NCI-H82 (cell line): ENCODE measurements around the gene CELF2.
A peak's percentile ranks its signal among the peaks of the same experiment; 100 is the strongest.
"Not testable (repeated sequence)": the region's sequence is repeated elsewhere in the genome, so short reads cannot be mapped to it uniquely, and the experiment has no call there.

Source experiments
- DNase-seq: peaks from one replicate; lab custom pipeline; 2025; lab: John Stamatoyannopoulos, UW

The CELF2 gene

DNA sequence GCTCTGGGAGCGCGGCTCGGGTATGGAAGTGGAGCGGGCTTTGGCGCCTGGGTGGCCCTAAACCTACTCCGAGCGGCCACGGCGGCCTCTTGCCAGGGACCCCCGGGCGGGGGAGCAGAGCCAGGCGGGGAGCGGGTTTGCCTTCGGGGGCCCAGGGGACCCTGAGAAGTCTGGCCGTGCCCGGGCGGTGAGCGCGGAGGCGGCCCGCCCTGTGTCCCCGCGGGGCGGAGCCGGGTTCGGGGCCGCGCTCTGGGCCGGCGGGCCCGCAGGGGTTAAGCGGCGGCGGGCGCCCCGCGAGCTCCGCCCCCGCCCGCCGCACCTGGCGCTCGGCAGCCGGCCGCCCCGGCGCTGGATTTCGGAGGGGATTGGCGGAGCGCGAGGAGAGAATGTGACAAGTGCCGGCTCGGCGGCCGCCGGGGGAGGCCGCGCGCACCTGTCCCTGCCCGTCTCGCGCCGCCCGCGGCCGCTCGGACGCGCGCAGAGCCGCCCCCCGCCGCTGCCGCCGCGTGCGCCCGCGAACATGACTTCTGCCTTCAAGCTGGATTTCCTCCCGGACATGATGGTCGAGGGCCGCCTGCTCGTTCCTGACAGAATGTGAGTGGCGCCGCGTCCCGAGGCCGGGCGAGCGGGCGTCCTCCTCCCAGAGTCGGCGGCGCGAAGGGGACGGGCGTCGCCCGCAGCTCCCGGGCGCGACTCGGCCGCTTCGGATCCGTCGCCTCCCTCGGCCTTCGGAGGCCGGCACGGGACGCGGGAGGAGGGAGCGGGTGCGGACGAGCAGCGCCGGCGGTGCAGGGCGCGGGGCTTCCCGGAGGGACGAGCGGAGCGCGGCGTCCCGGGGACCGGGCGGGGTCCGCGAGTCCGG lies at the start of gene CELF2:
CELF2 (plus strand) TSS at position 303 of the 862 bp plus-strand sequence; CDS start at position 521, 218 bp downstream.
- peak; percentile 57 for DNase-seq

DNA sequence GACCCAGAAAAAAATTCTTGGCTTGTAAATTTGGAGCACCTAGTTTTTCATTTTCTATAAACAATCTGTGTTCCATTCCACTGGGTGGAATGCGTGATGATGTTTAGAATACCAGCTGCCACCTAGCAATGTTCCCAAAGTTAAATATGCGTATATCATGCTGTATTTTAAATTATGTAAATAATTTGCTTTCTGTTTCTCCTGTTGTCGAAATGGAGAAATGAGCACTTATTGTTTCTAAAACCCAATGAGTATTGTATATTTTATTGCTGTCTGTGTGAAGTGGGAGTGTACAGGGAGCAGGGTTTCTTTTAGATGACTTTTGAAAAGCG lies 49.4 kb upstream of the CELF2 start:
- DNase-seq: no peak

GRCh38 chr10:10973310-10973709 lies 44.4 kb upstream of the CELF2 start:
- DNase-seq: no peak

DNA sequence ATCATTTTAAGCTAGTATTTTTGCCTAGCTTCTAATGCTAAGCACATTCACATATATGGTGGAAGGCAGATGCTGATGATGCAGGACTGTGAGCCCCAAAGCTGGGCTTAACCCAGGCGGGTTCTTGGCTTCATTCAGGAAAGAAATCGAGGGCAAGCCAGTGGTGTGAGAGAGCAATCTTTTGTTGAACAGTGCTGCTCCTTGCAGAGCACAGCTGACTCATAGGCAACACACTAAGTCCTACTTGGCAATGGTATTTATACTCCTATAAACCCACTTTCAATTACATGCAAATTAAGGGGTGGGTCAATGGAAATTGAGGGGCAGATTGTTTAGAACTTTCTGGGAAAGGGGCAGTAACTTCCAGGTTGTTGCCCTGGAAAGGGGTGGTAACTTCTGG lies 42.0 kb upstream of the CELF2 start:
- DNase-seq: no peak

- no peak for DNase-seq
Measured at GRCh38 chr10:10976652-10977051, 41.0 kb upstream of the CELF2 start.

- DNase-seq: no peak
Measured at GRCh38 chr10:10977226-10977956, 40.3 kb upstream of the CELF2 start.

DNA sequence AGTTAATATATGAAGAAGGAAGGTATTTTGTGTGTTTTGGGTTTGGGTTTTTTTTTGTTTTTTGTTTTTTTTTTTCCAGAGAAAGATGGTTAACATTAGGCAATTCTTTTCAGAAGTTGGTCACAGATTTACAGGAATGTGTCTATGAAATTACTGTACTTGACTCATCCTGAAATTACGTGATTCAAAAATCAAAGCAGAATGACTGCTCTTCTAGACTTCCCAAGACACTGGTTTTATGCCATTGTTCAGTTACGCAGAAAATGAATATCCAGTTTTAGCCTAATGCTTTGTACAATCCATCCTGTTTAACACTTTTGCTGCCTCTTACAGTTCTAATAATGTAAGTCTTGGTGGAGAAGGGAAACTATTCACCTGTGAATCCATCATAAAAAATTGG lies 39.7 kb upstream of the CELF2 start:
- DNase-seq: no peak

DNA sequence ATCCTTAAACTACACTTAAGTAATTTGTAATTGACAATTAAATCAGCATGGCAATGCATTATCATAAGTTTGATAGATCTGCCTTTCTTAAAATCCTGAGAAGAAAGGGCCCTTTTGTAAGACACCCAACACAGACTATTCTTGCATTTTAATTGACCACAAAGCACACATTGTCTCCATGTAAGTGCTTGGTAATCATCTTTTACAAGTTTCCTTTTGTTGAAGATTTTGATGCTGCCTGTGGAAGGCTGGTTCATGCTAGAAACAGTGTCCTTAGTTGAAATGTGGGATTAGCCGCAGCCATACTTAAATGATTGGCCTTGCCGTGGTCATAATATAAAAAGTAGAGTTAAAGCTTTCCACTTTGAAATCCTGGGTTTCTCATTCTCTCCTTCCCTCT lies 32.3 kb upstream of the CELF2 start:
- no peak for DNase-seq

DNA sequence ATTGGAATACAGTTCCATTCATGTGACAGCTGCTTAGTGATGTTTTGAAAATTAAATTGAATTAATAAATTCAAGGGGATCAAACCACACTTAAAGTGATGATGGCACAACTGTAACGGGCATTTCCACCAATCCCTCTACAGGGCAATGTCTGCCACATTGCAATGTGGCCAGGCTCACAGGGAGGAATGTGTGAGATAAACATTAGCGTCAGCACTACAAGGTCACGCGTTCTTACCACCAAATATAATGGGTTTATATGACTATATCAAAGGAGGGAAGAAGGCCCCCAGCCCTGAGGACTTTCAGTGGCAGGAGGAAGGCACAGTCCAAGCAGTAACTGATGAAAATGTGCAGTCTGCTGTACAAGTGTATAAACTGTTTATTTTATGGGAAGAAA lies 31.1 kb upstream of the CELF2 start:
- no peak for DNase-seq

- no peak for DNase-seq
Measured at GRCh38 chr10:10987111-10987510, 30.6 kb upstream of the CELF2 start.

DNA sequence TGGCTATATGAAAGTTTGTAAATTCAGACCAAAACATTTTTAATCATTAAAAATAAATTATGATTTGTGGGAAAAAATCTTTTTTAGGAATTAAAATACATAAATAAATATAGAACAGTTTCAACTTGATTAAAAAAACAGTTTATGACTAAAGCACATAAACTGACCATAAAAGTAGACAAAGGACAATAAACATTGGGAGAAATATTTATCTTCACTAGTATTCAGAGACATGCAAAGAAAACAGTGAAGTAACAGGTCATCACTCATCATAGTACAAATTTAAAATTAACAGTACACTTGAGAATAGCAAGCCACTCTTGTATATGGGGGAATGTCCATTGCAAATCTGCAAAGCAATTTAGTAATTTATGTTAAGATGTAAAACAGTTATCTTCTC lies 28.0 kb upstream of the CELF2 start:
- DNase-seq: no peak

- DNase-seq: no peak
Measured at GRCh38 chr10:10991144-10991543, 26.5 kb upstream of the CELF2 start.

GRCh38 chr10:10992072-10992471 lies 25.6 kb upstream of the CELF2 start:
- DNase-seq: no peak

DNA sequence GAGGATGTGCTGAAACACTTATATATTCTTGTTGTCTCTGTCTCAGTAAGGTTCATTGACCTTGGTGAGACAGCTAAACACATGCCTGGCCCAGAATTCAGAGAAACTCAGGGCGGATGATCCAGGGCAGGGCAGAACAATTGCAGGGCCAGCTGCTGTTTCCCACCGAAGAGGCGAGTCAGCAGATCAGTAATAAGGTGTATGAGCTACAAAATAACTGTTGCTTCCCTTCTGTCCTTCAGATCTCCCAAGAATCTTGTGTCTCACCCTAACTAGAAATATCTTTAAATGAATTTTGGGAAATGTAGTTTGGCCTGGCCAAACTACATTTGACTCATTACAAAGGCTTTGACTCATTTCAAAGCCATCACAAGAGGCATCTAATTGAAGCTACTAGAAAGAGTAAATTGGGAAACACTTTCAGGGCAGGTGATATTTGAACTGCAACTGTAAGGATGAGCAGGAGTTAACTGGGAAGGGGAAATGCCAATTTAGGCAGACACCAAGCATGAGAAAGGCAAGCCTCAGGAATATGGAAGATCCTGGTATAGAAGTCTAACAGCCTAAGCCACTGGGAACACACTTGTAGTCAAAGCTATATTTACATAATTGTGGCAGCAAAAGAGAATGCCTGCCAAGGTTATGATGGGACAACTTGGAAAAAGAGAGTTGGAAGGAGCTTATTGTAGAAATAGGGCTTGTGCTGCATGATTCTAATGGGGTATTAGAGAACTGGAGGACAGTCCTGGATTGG lies 24.5 kb upstream of the CELF2 start:
- DNase-seq: no peak

- DNase-seq: no peak
Measured at GRCh38 chr10:10993785-10994184, 23.9 kb upstream of the CELF2 start.

DNA sequence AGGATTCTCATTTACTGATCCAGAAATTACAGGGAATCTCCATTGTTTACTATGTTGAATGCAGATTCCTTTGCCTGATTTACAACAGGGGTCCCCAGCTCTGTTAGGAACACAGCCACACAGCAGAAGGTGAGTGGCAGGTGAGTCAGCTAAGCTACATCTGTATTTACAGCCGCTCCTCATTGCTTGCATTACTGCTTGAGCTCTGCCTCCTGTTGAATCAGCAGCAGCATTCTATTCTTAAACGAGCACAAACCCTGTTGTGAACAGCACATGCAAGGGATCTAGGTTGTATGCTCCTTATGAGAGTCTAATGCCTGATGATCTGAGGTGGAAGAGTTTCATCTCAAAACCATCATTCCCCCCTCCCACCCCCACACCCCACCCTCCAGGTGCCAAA lies 23.3 kb upstream of the CELF2 start:
- DNase-seq: no peak

DNA sequence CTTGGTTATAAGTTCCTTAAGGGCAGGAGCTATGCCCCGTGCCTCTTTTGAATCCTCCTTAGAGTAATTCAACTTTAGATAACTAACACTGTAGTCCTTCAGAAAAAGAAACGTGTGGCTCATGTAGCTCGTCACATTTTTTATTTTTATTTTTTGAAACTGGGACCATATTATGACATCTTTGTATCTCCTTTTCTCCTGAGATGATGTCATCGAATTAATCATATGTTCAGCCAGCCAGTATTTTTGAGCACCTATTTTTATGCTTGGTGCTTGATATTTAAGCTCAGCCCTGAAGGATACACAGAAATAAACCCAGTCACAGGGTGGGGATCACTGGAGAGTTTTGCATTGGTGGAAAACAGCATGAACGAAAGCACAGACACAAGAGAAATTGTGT lies 22.6 kb upstream of the CELF2 start:
- no peak for DNase-seq

- DNase-seq: no peak
Measured at GRCh38 chr10:10996966-10997620, 20.6 kb upstream of the CELF2 start.

DNA sequence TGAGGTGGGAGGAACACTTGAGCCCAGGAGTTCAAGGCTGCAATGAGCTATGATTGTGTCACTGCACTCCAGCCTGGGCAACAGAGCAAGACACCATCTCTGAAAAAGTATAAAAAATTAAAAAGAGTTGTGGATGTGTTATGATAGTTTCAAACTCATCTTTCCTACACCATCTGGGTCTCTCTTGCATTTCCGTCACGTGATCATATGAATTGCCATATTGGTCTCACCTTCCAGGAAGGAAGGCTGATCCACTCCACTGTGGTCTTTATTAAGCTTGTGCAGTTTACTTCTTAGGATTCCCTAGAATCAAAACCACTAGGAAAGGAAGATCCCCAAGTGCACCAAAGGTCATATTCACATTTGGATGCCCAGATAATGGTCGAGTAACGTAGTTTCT lies 18.2 kb upstream of the CELF2 start:
- DNase-seq: not testable (repeated sequence)

DNA sequence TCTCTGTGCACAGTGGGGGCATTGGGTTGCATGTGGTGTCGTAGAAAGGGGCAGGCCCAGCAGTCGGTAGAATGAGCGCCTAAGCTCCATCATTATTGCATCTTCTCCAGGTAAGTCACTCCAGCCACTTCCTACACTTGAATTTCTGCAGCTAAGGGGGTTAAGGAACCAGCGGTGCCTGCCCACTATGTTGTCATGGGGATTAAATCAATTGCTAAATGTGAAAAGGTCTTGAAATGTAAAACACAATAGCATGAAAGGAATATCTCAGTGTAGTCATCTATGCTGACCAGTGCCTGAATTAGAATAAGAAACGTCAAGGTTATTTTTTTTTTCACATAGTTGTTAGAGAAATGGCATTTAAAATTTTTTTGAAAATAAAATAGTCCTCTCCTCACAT lies 15.2 kb upstream of the CELF2 start:
- no peak for DNase-seq

GRCh38 chr10:11002916-11003315 lies 14.8 kb upstream of the CELF2 start:
- no peak for DNase-seq

GRCh38 chr10:11003679-11004078 lies 14.0 kb upstream of the CELF2 start:
- DNase-seq: no peak
